Thyroid gland (tissue), 4 donors: Measurements from ENCODE around the gene CACNA1I.

Experiments
- CTCF ChIP-seq, 6 experiments: fragments of 200-600 bp in 3 of 6; fragments of 450-650 bp in 3 of 6; sonication (generic) in 3 of 6; IDR thresholded peaks; one replicate each; pipeline ENCODE4 v1.5.1; 2016 to 2019; ENCODE audit warnings: antibody characterized with exemption in 6 of 6, mild to moderate bottlenecking in 2 of 6, inconsistent platforms in 1 of 6, moderate library complexity in 1 of 6
- POLR2A ChIP-seq, 2 donors: fragments of 450-650 bp; IDR thresholded peaks; one replicate each; pipeline ENCODE4 v1.6.1; 2017; ENCODE audit warnings: antibody characterized with exemption in 2 of 2, mild to moderate bottlenecking in 2 of 2, moderate library complexity in 1 of 2

- TF ChIP-seq CTCF (IDR thresholded peaks at IDR 0.05) (no peak), POLR2A (IDR thresholded peaks at IDR 0.05) (no peak)
These were observed 151.9 kb downstream of the CACNA1I start for GRCh38 chr22:39722501-39722900.
